ENCODE data around the gene ADAR. TPM values are rescaled to one million over a fixed set of nuclear protein-coding genes. Genes with fewer than 3 reads are reported as not detected.
A peak's percentile ranks its signal among the peaks of the same experiment; 100 is the strongest.

ADAR gene
- total and polyA plus RNA-seq, 2 of the 8 experiments (the other 6 are each of a cell fraction or from before 2014, with no cell fraction given) = 125 to 242 TPM

GRCh38 chr1:154546264-154547063, 61.5 kb downstream of the ADAR start:
- Histone ChIP-seq H2BK120ac (replicated peaks; ENCODE audit: low read depth, low read length) (no peak overlapping the region), H2BK12ac (ENCODE audit: low read depth, low read length) (no peak overlapping the region), H2BK15ac (ENCODE audit: low read length) (no peak overlapping the region), H3K4ac (replicated peaks; ENCODE audit: insufficient read length, low read depth, low read length) (no peak overlapping the region), H3K36me3 (ENCODE audit: control insufficient read depth in 2 of 4, insufficient read depth in 4 of 4, low read length in 3 of 4) (peaks cover 7 to 29% (median 15%) of the 10 kb centered on the region in 4 experiments), H3K23me2 (ENCODE audit: low read depth, low read length) (no peaks in the 10 kb centered on the region), H3K4me2 (ENCODE audit: insufficient read depth in 1 of 2, low read depth in 2 of 2, low read length in 2 of 2) (no peak overlapping the region), H4K91ac (replicated peaks; ENCODE audit: insufficient read length, low read length) (no peak overlapping the region), H3K79me2 (ENCODE audit: control insufficient read depth in 1 of 2, insufficient read depth in 2 of 2, low read length in 2 of 2) (no peaks in the 10 kb centered on the region), H3K4me1 (replicated peaks in 1 of 4; ENCODE audit: control insufficient read depth in 3 of 4, insufficient read depth in 4 of 4, low read length in 3 of 4) (no peaks in the 10 kb centered on the region; a peak in 1 of 7 replicates), H3K14ac (ENCODE audit: insufficient read length) (no peak overlapping the region), H3K79me1 (ENCODE audit: low read depth, low read length) (no peaks in the 10 kb centered on the region), H3K27me3 (replicated peaks in 1 of 4; ENCODE audit: control insufficient read depth in 3 of 4, extremely low read depth in 1 of 4, insufficient read depth in 3 of 4, low read length in 3 of 4) (no peaks in the 10 kb centered on the region), H4K20me1 (replicated peaks in 1 of 2; ENCODE audit: control insufficient read depth in 1 of 2, insufficient read depth in 2 of 2, low read length in 2 of 2) (peaks cover 0 to 14% of the 10 kb centered on the region in 2 experiments), H3K27ac (ENCODE audit: low read depth, low read length) (no peak overlapping the region), H2BK20ac (ENCODE audit: low read length) (no peak overlapping the region), H2AK5ac (ENCODE audit: low read depth, low read length) (no peak overlapping the region), H3K56ac (replicated peaks; ENCODE audit: insufficient read length, low read depth, low read length) (no peak overlapping the region), H2BK5ac (ENCODE audit: low read depth, low read length) (no peak overlapping the region), H4K8ac (ENCODE audit: extremely low read depth, insufficient read depth, low read length) (no peak overlapping the region), H3K18ac (ENCODE audit: extremely low read depth, low read length) (no peak overlapping the region), H3K4me3 (ENCODE audit: extremely low read depth in 1 of 4, insufficient read depth in 2 of 4, low read depth in 3 of 4, low read length in 4 of 4) (no peak overlapping the region), H3K23ac (ENCODE audit: insufficient read length) (no peak overlapping the region), H3K9me3 (ENCODE audit: insufficient read depth in 2 of 2, low read depth in 1 of 2, low read length in 1 of 2) (no peaks in the 10 kb centered on the region), H3K9ac (replicated peaks in 1 of 4; ENCODE audit: extremely low read depth in 1 of 4, low read depth in 3 of 4, low read length in 3 of 4) (no peak overlapping the region), H4K5ac (ENCODE audit: insufficient read length, low read depth, low read length) (no peak overlapping the region), H2AFZ (ENCODE audit: low read length) (no peak overlapping the region)
- ChIA-PET POLR2A (ENCODE audit: partially characterized antibody) (interaction anchor here (0.9 to 1.0 kb wide), 2 partner anchors 10 to 12 kb away, joined by 3 read pairs; no protein-coding TSS in a partner anchor), CTCF (ENCODE audit: partially characterized antibody) (interaction anchor here (0.6 to 5.7 kb wide), 72 partner anchors 8 to 1078 kb away, joined by 3 to 117 read pairs (median 4); partner anchors contain the start of genes CHRNB2, FLAD1 and PBXIP1)
- WGBS, 2 experiments (ENCODE audit: extremely low coverage in 1 of 2, insufficient coverage in 1 of 2, insufficient read length in 1 of 2, insufficient replicate concordance in 2 of 2, low coverage in 1 of 2, low lambda C conversion rate in 2 of 2, missing lambda C conversion rate in 1 of 2) = 66% methylated on average over 13 of the region's 13 CpGs; no CpG with 5 or more reads in 1 of the 2 experiments
- DNase-seq (ENCODE audit: low read depth in 1 of 2, low spot score in 2 of 2) = peak; percentile 66 to 73
- FAIRE-seq = peak; percentile 45
- TF ChIP-seq MAFK (IDR thresholded peaks at IDR 0.05; ENCODE audit: low read depth, low read length) (no peak), CTCF (IDR thresholded peaks at IDR 0.05; ENCODE audit: control extremely low read depth in 1 of 3, insufficient read depth in 1 of 3, low read depth in 1 of 3, low read length in 3 of 3) (peak; percentile 85 to 96 (median 90)), RAD21 (IDR thresholded peaks at IDR 0.05 in 1 of 2, conservative IDR thresholded peaks at IDR 0.05 in 1 of 2; ENCODE audit: low read depth in 2 of 2, low read length in 2 of 2) (peak; percentile 95 to 97), PHF8 (conservative IDR thresholded peaks at IDR 0.05; ENCODE audit: low read depth, low read length) (no peak), TAF7 (optimal IDR thresholded peaks at IDR 0.05; ENCODE audit: borderline replicate concordance, low read depth, low read length) (no peak), BRCA1 (IDR thresholded peaks at IDR 0.05; ENCODE audit: low read depth, low read length) (no peak), SRF (IDR thresholded peaks at IDR 0.05; ENCODE audit: low read depth, low read length) (no peak), SUZ12 (IDR thresholded peaks at IDR 0.05; ENCODE audit: low read length) (no peak), CHD1 (IDR thresholded peaks at IDR 0.05; ENCODE audit: low read depth, low read length) (no peak)
